IMR-90 (cell line): ENCODE measurements around the gene TOP2A. TPM values are rescaled to one million over a fixed set of nuclear protein-coding genes. Genes with fewer than 3 reads are reported as not detected.

Source experiments
- ATAC-seq: fragments of 200-7000 bp; cut with Tn5 transposase; 2 replicates; pipeline ENCODE4 v1.9.1; 2020; ENCODE audit warnings: low read depth, mild to moderate bottlenecking, moderate library complexity
- BruUV-seq: library from RNA; stranded (reverse); fragments of 400-500 nt; replicated peaks from 2 replicates; lab custom pipeline; 2021; lab: Mats Ljungman, UMichigan
- CTCF ChIA-PET: fragments of 300-600 bp; formaldehyde crosslinking; extraction: SDS; loops from one replicate; lab custom pipeline; 2021; ENCODE audit warnings: antibody characterized with exemption; lab: Yijun Ruan, JAX
- POLR2A ChIA-PET: fragments of 300-600 bp; sonication (Branson Sonifier 250); formaldehyde crosslinking; loops from one replicate; lab custom pipeline; 2022; ENCODE audit warnings: antibody characterized with exemption; ENCODE audit not compliant: unreplicated experiment; lab: Charles Lee
- DNase-seq: peaks from one replicate; pipeline ENCODE4 v3.0.0; 2013
- H2AFZ ChIP-seq: replicated peaks from 2 replicates; pipeline ENCODE3; 2013; ENCODE audit warnings: low read length, mild to moderate bottlenecking; ENCODE audit not compliant: poor library complexity
- H2AK5ac ChIP-seq: 2 replicates; pipeline ENCODE4 v1.6.1; 2013; ENCODE audit warnings: low read depth, low read length, inconsistent platforms
- H2AK9ac ChIP-seq: replicated peaks from 2 replicates; pipeline ENCODE3; 2013; ENCODE audit warnings: mild to moderate bottlenecking, low read depth, low read length, moderate library complexity; ENCODE audit not compliant: poor library complexity
- H2BK120ac ChIP-seq: 2 replicates; pipeline ENCODE4 v1.6.1; 2013; ENCODE audit warnings: low read depth, low read length, inconsistent platforms
- H2BK15ac ChIP-seq: 3 replicates; pipeline ENCODE4 v1.6.1; 2013; ENCODE audit warnings: low read depth, low read length, inconsistent platforms
- H2BK20ac ChIP-seq: 2 replicates; pipeline ENCODE4 v1.6.1; 2013; ENCODE audit warnings: low read depth, mild to moderate bottlenecking, inconsistent platforms, low read length, moderate library complexity
- H2BK5ac ChIP-seq: 2 replicates; pipeline ENCODE4 v1.6.1; 2013; ENCODE audit warnings: mild to moderate bottlenecking, low read depth, low read length, inconsistent platforms; ENCODE audit not compliant: poor library complexity, severe bottlenecking
- H3K14ac ChIP-seq: replicated peaks from 2 replicates; pipeline ENCODE4 v1.6.1; 2013; ENCODE audit warnings: low read depth, low read length, inconsistent platforms
- H3K18ac ChIP-seq: 2 replicates; pipeline ENCODE4 v1.6.1; 2013; ENCODE audit warnings: low read depth, low read length, control low read depth
- H3K23ac ChIP-seq: 2 replicates; pipeline ENCODE4 v1.6.1; 2013; ENCODE audit warnings: low read depth, low read length, inconsistent platforms
- H3K27ac ChIP-seq: 2 replicates; pipeline ENCODE4 v1.5.1; 2013; ENCODE audit warnings: mild to moderate bottlenecking, control low read depth, low read length; ENCODE audit not compliant: insufficient read depth
- H3K27me3 ChIP-seq: 2 replicates; pipeline ENCODE4 v1.6.1; 2013; ENCODE audit warnings: low read length; ENCODE audit not compliant: control insufficient read depth, insufficient read depth
- H3K36me3 ChIP-seq: 2 replicates; pipeline ENCODE4 v1.6.1; 2013; ENCODE audit warnings: low read length, mixed read lengths; ENCODE audit not compliant: control insufficient read depth, insufficient read depth
- H3K4ac ChIP-seq: 2 replicates; pipeline ENCODE4 v1.6.1; 2013; ENCODE audit warnings: low read depth, low read length, inconsistent platforms
- H3K4me1 ChIP-seq: 2 replicates; pipeline ENCODE4 v1.6.1; 2013; ENCODE audit warnings: low read length, mixed read lengths; ENCODE audit not compliant: control insufficient read depth, insufficient read depth
- H3K4me2 ChIP-seq: 2 replicates; pipeline ENCODE4 v1.6.1; 2013; ENCODE audit warnings: low read depth, mild to moderate bottlenecking, control low read depth, low read length, moderate library complexity
- H3K4me3 ChIP-seq: 2 replicates; pipeline ENCODE4 v1.5.1; 2013; ENCODE audit warnings: low read depth, mild to moderate bottlenecking, control low read depth, low read length, moderate library complexity; ENCODE audit not compliant: insufficient read depth
- H3K56ac ChIP-seq: 2 replicates; pipeline ENCODE4 v1.6.1; 2013; ENCODE audit warnings: low read length, inconsistent platforms; ENCODE audit not compliant: insufficient read depth; ENCODE audit errors: extremely low read depth
- H3K79me1 ChIP-seq, 2 experiments: 2 replicates each; pipeline ENCODE4 v1.6.1; 2013; ENCODE audit warnings: low read length in 2 of 2, inconsistent platforms in 1 of 2, low read depth in 1 of 2
- H3K9ac ChIP-seq: 2 replicates; pipeline ENCODE4 v1.6.1; 2013; ENCODE audit warnings: low read depth, low read length, control low read depth
- H3K9me1 ChIP-seq: 2 replicates; pipeline ENCODE4 v1.6.1; 2013; ENCODE audit warnings: low read length, inconsistent platforms; ENCODE audit not compliant: insufficient read depth
- H3K9me3 ChIP-seq: 2 replicates; pipeline ENCODE4 v1.6.1; 2013; ENCODE audit warnings: low read length; ENCODE audit not compliant: control insufficient read depth, insufficient read depth
- H4K20me1 ChIP-seq: 2 replicates; pipeline ENCODE4 v1.6.1; 2013; ENCODE audit warnings: low read length, inconsistent platforms; ENCODE audit not compliant: insufficient read depth
- H4K5ac ChIP-seq: 2 replicates; pipeline ENCODE4 v1.6.1; 2013; ENCODE audit warnings: mild to moderate bottlenecking, low read depth, low read length, control low read depth
- H4K8ac ChIP-seq, 2 experiments: 2 replicates each; pipeline ENCODE4 v1.6.1; 2013; ENCODE audit warnings: low read depth in 2 of 2, low read length in 2 of 2, control low read depth in 1 of 2, inconsistent platforms in 1 of 2
- H4K91ac ChIP-seq: 2 replicates; pipeline ENCODE4 v1.6.1; 2013; ENCODE audit warnings: low read depth, low read length, inconsistent platforms; ENCODE audit not compliant: insufficient read depth
- BHLHE40 ChIP-seq: fragments of 150-350 bp; IDR thresholded peaks from 2 replicates; pipeline ENCODE4 v1.6.1; 2016; ENCODE audit warnings: mild to moderate bottlenecking, low read depth, low read length
- CEBPB ChIP-seq: IDR thresholded peaks from 2 replicates; pipeline ENCODE4 v1.6.1; 2012; ENCODE audit warnings: low read depth, low read length, improper control_type of control experiment
- CHD1 ChIP-seq: IDR thresholded peaks from 2 replicates; pipeline ENCODE4 v1.6.1; 2012; ENCODE audit warnings: low read depth, low read length, improper control_type of control experiment
- ELK1 ChIP-seq: fragments of 150-350 bp; IDR thresholded peaks from 2 replicates; pipeline ENCODE4 v1.6.1; 2016; ENCODE audit warnings: low read depth, mild to moderate bottlenecking, low read length, moderate library complexity, borderline replicate concordance
- MAFK ChIP-seq: IDR thresholded peaks from 2 replicates; pipeline ENCODE4 v1.6.1; 2012; ENCODE audit warnings: low read depth, low read length, improper control_type of control experiment
- MXI1 ChIP-seq: IDR thresholded peaks from 2 replicates; pipeline ENCODE4 v1.6.1; 2012; ENCODE audit warnings: low read depth, mild to moderate bottlenecking, low read length, moderate library complexity, borderline replicate concordance
- POLR2A ChIP-seq: IDR thresholded peaks from 2 replicates; pipeline ENCODE4 v1.6.1; 2012; ENCODE audit warnings: mild to moderate bottlenecking, low read depth, low read length
- RCOR1 ChIP-seq: IDR thresholded peaks from 2 replicates; pipeline ENCODE4 v1.6.1; 2012; ENCODE audit warnings: mild to moderate bottlenecking, low read length, improper control_type of control experiment; ENCODE audit not compliant: insufficient replicate concordance
- RFX5 ChIP-seq: IDR thresholded peaks from 2 replicates; pipeline ENCODE4 v1.8.0; 2012; ENCODE audit warnings: low read depth, mild to moderate bottlenecking, low read length, moderate library complexity
- SMC3 ChIP-seq: fragments of 150-350 bp; IDR thresholded peaks from 2 replicates; pipeline ENCODE4 v1.6.1; 2016; ENCODE audit warnings: low read depth, mild to moderate bottlenecking, antibody characterized with exemption, low read length, moderate library complexity
- WGBS, 2 experiments: methylation state at CpG; one replicate each; pipeline versions ENCODE4 v1.1.5 to v1.1.7; 2013; ENCODE audit warnings: missing lambda C conversion rate in 2 of 2; ENCODE audit not compliant: insufficient read length in 1 of 2; ENCODE audit errors: extremely low coverage in 2 of 2; 5-methylcytosine and 5-hydroxymethylcytosine counted together
- dilution Hi-C: fragments of 300-500 bp; cut with HindIII; formaldehyde crosslinking; loops from one replicate; pipeline ENCODE4 v1.14.3; 2018; ENCODE audit warnings: low sequenced_read_pairs; ENCODE audit not compliant: unreplicated experiment
- in situ Hi-C: fragments of 300-500 bp; cut with MboI; formaldehyde crosslinking; loops from 3 replicates; pipeline ENCODE4 v1.14.3; 2019; ENCODE audit warnings: low sequenced_read_pairs, inconsistent platforms, mixed read lengths
- intact Hi-C: fragments of 100-400 bp; cut with micrococcal nuclease; formaldehyde crosslinking; loops from 2 replicates; pipeline ENCODE4 v1.10.0; 2022
- polyA plus RNA-seq, 3 experiments: library from polyadenylated mRNA; depleted of rRNA; stranded (reverse); fragments of >200 nt; gene quantifications; 2 replicates each; pipeline ENCODE4 v1.2.3, GENCODE V29; 2012; ENCODE audit warnings: low replicate concordance in 1 of 3
- total RNA-seq: library from RNA; depleted of rRNA; stranded (reverse); fragments of >200 nt; gene quantifications from 2 replicates; pipeline ENCODE4 v1.2.3, GENCODE V29; 2012

The TOP2A gene
- total and polyA plus RNA-seq, 2 of the 4 experiments (the other 2 are of a cell fraction) = 43.4 to 68.5 TPM

- TF ChIP-seq SMC3 (no peak), BHLHE40 (no peak)
These were observed 53.4 kb downstream of the TOP2A start, which contains the start of gene GJD3 (continued) for GRCh38 chr17:40364121-40364861.

- intact Hi-C loops = loop anchor here (10.0 kb wide), 1 partner anchor 432 kb away; the partner anchor contains the start of gene KRT28
These were observed 54.4 kb downstream of the TOP2A start for GRCh38 chr17:40363111-40363827.

More at GRCh38 chr17:40363111-40363827, 54.4 kb downstream of the TOP2A start:
- peak overlapping the region; percentile 48 for H3K4me3 ChIP-seq
- 0 out of 2 replicates have a peak overlapping the region, but pooled peaks have one; percentile 39 for H2AK5ac ChIP-seq
- no peaks in the 10 kb centered on the region for H3K9me3 ChIP-seq
- no peak overlapping the region for H3K56ac ChIP-seq
- POLR2A ChIA-PET = no interaction called here
- CTCF ChIA-PET = interaction anchor here (0.6 to 1.5 kb wide), 6 partner anchors 48 to 197 kb away, joined by 3 to 7 read pairs (median 4); no protein-coding TSS in a partner anchor
- peak overlapping the region; percentile 50; the same call in 1 of the 2 replicates for H3K4ac ChIP-seq
- H2BK20ac ChIP-seq = no peak overlapping the region
- peak overlapping the region; percentile 40 for H3K9ac ChIP-seq
- H3K23ac ChIP-seq = no peak overlapping the region; the same call in 1 of the 2 replicates
- no peaks in the 10 kb centered on the region for H3K27me3 ChIP-seq
- H2BK5ac ChIP-seq = no peak overlapping the region
- H3K9me1 ChIP-seq = no peaks in the 10 kb centered on the region; the same call in 1 of the 2 replicates
- peak overlapping the region; percentile 84 for H2AK9ac ChIP-seq
- no peak for DNase-seq
- WGBS, 2 experiments = 4% methylated on average over 45 of the region's 91 CpGs; no CpG with 5 or more reads in 1 of the 2 experiments
- H3K79me1 ChIP-seq = peaks cover 0 to 7% of the 10 kb centered on the region in 2 experiments; a peak in 1 of 4 replicates
- H4K91ac ChIP-seq = peak overlapping the region; percentile 26; the same call in 1 of the 2 replicates
- H2BK15ac ChIP-seq = no peak overlapping the region
- in situ Hi-C loops = loop anchor here (5.0 to 25.0 kb wide), 3 partner anchors 169 to 1299 kb away; partner anchors contain the start of genes KRT27 and KRT28
- dilution Hi-C loops = no loop called here
- no peak overlapping the region for H3K18ac ChIP-seq
- peak overlapping the region; percentile 83 for H3K4me2 ChIP-seq
- H3K4me1 ChIP-seq = peaks cover 4% of the 10 kb centered on the region; the same call in 1 of the 2 replicates
- peak; percentile 35 for ATAC-seq
- H3K27ac ChIP-seq = no peak overlapping the region; the same call in 1 of the 2 replicates
- H2BK120ac ChIP-seq = 0 out of 2 replicates have a peak overlapping the region, but pooled peaks have one; percentile 30
- TF ChIP-seq MAFK (no peak), RFX5 (no peak), ELK1 (no peak), RCOR1 (no peak), POLR2A (peak; percentile 10; the same call in 1 of the 2 replicates), CHD1 (no peak), MXI1 (no peak), CEBPB (no peak)
- peak overlapping the region; percentile 15; the same call in 1 of the 2 replicates for H4K5ac ChIP-seq
- H2AFZ ChIP-seq = peak overlapping the region; percentile 93
- H4K20me1 ChIP-seq = no peaks in the 10 kb centered on the region
- H3K14ac ChIP-seq = no peak overlapping the region; the same call in 1 of the 2 replicates
- BruUV-seq = no TSS peak
- H3K36me3 ChIP-seq = no peaks in the 10 kb centered on the region
- peak overlapping the region; percentile 51 to 72; a peak in 2 of 4 replicates for H4K8ac ChIP-seq
